ENCODE results near the gene SLC22A23.

SLC22A23 gene

DNA sequence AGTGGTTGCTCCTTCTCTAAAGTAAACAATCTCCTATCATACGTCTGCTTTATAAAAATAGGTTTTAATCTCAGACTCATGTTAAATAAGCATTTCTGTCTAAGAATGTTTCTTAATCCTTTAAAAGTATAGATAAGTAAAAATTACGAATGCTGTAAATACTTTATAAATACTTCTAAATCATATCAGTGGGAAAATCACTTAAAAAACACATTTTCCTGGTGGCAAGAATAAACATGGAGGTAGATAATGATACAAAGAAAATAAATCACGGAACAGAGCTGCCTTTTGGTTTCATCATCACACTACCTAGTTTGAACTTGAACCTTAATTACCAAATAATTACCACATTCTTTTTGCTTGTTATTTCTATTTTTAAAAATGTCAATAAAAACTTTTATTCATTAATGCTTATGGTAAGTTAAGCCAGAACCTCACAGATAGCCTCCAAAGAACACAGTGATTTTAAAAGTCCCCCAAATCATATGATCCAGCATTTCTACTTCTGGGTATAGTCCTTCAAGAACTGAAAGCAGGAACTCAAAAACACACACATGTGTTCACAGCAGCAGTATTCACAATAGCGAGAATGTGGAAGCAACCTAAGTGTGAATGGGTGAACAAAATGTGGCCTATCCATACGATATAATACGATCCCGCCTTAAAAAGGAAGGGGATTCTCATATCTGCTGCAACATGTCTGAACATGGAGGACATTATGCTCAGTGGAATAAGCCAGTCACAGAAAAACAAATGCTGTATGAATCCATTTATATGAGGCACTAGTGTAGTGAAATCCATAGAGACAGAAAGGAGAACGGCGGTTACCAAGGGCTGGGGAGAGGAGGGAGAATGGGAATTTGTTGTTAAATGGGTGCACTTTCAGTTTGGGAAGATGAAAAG lies 72.4 kb downstream of the SLC22A23 start:
- H4K20me1 ChIP-seq (ENCODE audit: control insufficient read depth, insufficient read depth, low read depth, low read length), result no peaks in the 10 kb centered on the region
- H3K79me2 ChIP-seq (ENCODE audit: control insufficient read depth, low read length), result no peaks in the 10 kb centered on the region
- no peak overlapping the region for H3K4me2 ChIP-seq (ENCODE audit: low read length)
- peaks cover 5% of the 10 kb centered on the region for H3K4me1 ChIP-seq (ENCODE audit: control insufficient read depth, low read length)
- H3K36me3 ChIP-seq (ENCODE audit: control insufficient read depth, low read length), result no peaks in the 10 kb centered on the region
- H3K9me3 ChIP-seq (ENCODE audit: control insufficient read depth, insufficient read depth, low read length), result no peaks in the 10 kb centered on the region
- H3K27ac ChIP-seq (ENCODE audit: low read depth, low read length), result no peak overlapping the region
- H3F3A ChIP-seq (ENCODE audit: control insufficient read depth, insufficient read depth), result no peaks in the 10 kb centered on the region
- no peaks in the 10 kb centered on the region for H3K9me2 ChIP-seq (replicated peaks; ENCODE audit: control insufficient read depth, low read length)
- H3K4me3 ChIP-seq (ENCODE audit: low read length), result no peak overlapping the region
- peaks cover 29% of the 10 kb centered on the region for H3K27me3 ChIP-seq (ENCODE audit: control insufficient read depth, low read length)
- TF ChIP-seq, protein P1, sequence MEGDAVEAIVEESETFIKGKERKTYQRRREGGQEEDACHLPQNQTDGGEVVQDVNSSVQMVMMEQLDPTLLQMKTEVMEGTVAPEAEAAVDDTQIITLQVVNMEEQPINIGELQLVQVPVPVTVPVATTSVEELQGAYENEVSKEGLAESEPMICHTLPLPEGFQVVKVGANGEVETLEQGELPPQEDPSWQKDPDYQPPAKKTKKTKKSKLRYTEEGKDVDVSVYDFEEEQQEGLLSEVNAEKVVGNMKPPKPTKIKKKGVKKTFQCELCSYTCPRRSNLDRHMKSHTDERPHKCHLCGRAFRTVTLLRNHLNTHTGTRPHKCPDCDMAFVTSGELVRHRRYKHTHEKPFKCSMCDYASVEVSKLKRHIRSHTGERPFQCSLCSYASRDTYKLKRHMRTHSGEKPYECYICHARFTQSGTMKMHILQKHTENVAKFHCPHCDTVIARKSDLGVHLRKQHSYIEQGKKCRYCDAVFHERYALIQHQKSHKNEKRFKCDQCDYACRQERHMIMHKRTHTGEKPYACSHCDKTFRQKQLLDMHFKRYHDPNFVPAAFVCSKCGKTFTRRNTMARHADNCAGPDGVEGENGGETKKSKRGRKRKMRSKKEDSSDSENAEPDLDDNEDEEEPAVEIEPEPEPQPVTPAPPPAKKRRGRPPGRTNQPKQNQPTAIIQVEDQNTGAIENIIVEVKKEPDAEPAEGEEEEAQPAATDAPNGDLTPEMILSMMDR (IDR thresholded peaks at IDR 0.05; ENCODE audit: low read depth, low read length, poor library complexity, severe bottlenecking), result no peak
- TF ChIP-seq EZH2phosphoT487 (IDR thresholded peaks at IDR 0.05; ENCODE audit: borderline replicate concordance, low read length), result no peak

DNA sequence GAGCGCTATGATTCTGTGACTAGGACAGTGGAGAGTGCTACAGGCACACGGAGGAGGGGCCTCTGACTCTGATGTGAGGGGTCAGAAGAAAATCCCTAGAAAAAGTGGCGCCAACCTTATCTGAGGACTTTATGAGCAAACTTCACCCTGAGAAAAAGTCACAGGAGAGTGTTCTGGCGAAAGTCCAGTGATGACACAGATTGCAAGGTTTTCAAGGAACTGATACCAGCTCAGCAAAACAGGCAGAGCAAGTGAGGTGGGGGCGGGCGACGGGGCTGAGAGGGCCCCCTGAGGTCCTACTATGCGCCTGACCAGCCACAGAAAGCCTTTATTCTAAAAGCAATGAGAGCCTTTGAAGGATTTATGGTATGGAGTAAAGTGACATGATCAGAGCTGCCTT lies 73.3 kb downstream of the SLC22A23 start:
- no peak overlapping the region for H3K4me3 ChIP-seq (ENCODE audit: low read length)
- H3K27me3 ChIP-seq (ENCODE audit: control insufficient read depth, low read length), result peaks cover 32% of the 10 kb centered on the region
- no peak for TF ChIP-seq EZH2phosphoT487 (IDR thresholded peaks at IDR 0.05; ENCODE audit: borderline replicate concordance, low read length)
- TF ChIP-seq, protein P1 (IDR thresholded peaks at IDR 0.05; ENCODE audit: low read depth, low read length, poor library complexity, severe bottlenecking), result no peak
- no peaks in the 10 kb centered on the region for H3K36me3 ChIP-seq (ENCODE audit: control insufficient read depth, low read length)
- H3K27ac ChIP-seq (ENCODE audit: low read depth, low read length), result no peak overlapping the region
- H3K9me3 ChIP-seq (ENCODE audit: control insufficient read depth, insufficient read depth, low read length), result no peaks in the 10 kb centered on the region
- no peaks in the 10 kb centered on the region for H3K79me2 ChIP-seq (ENCODE audit: control insufficient read depth, low read length)
- H3K9me2 ChIP-seq (replicated peaks; ENCODE audit: control insufficient read depth, low read length), result no peaks in the 10 kb centered on the region
- H3K4me1 ChIP-seq (ENCODE audit: control insufficient read depth, low read length), result peaks cover 2% of the 10 kb centered on the region
- H4K20me1 ChIP-seq (ENCODE audit: control insufficient read depth, insufficient read depth, low read depth, low read length), result no peaks in the 10 kb centered on the region
- no peaks in the 10 kb centered on the region for H3F3A ChIP-seq (ENCODE audit: control insufficient read depth, insufficient read depth)
- no peak overlapping the region for H3K4me2 ChIP-seq (ENCODE audit: low read length)

DNA sequence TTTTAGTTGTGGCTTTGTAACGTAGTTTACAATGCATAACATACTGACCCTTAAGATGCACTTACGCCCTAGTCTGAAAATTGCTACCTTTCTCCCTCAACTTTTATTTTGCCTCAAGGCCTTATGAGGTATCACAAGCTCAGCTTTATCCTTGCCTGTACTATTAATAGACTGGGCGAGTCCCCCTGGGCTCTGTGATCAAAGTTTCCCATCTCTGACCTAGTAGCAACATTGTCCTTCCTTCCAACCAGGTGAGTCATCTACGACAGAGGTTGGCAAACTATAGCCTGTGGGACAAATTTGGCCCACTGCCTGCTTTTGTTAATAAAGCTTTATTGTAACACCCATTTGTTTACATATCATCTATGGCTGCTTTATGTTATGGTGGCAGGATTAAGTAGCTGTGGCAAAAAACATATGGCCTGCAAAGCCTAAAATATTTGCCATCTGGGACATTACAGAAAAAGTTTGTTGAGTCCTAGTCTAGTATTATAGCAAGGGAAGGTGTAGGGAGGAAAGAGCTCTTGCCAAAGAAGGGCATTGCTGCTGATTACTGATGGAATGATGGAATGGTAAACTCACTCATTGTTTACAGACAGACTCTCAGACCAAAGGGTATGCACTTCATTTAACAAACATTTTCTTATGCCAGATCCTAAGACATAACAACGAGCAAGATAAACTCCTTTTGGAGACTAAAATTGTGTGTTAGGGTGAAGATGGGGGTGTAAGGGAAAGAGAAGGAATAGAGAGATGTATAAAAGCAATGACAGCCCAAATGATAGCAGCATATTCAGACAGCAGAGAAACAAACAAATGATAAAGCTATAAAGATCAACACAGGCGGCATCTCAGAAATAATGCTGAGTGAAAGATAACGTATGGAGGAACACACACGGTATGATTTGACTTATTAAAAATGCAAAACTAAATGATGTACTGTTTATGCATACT lies 74.2 kb downstream of the SLC22A23 start:
- TF ChIP-seq EZH2phosphoT487 (IDR thresholded peaks at IDR 0.05; ENCODE audit: borderline replicate concordance, low read length), result no peak
- TF ChIP-seq, protein P1 (IDR thresholded peaks at IDR 0.05; ENCODE audit: low read depth, low read length, poor library complexity, severe bottlenecking), result no peak
- Histone ChIP-seq H3K4me1 (ENCODE audit: control insufficient read depth, low read length) (no peaks in the 10 kb centered on the region), H3K36me3 (ENCODE audit: control insufficient read depth, low read length) (no peaks in the 10 kb centered on the region), H3K4me2 (ENCODE audit: low read length) (no peak overlapping the region), H3K9me2 (replicated peaks; ENCODE audit: control insufficient read depth, low read length) (no peaks in the 10 kb centered on the region), H3K27ac (ENCODE audit: low read depth, low read length) (no peak overlapping the region), H3K9me3 (ENCODE audit: control insufficient read depth, insufficient read depth, low read length) (no peaks in the 10 kb centered on the region), H3K4me3 (ENCODE audit: low read length) (no peak overlapping the region), H3F3A (ENCODE audit: control insufficient read depth, insufficient read depth) (no peaks in the 10 kb centered on the region), H3K27me3 (ENCODE audit: control insufficient read depth, low read length) (peaks cover 30% of the 10 kb centered on the region), H4K20me1 (ENCODE audit: control insufficient read depth, insufficient read depth, low read depth, low read length) (no peaks in the 10 kb centered on the region), H3K79me2 (ENCODE audit: control insufficient read depth, low read length) (no peaks in the 10 kb centered on the region)

All from DOHH2 (cell line).